Aorta (tissue), 5 donors: ENCODE data around the gene ADRB2. TPM values are rescaled to one million over a fixed set of nuclear protein-coding genes. Genes with fewer than 3 reads are reported as not detected.

Experiments used
- ATAC-seq: fragments of 200-7000 bp; cut with Tn5 transposase; one replicate; pipeline ENCODE4 v1.9.1; 2022; ENCODE audit warnings: moderate library complexity; ENCODE audit not compliant: low FRiP score
- DNase-seq, 2 donors: peaks; one replicate each; pipeline ENCODE4 v3.0.0-alpha.2; 2020
- H3K27ac ChIP-seq, 2 donors: one replicate each; pipeline ENCODE4 v1.5.1; 2013; ENCODE audit warnings: low read length in 2 of 2, mild to moderate bottlenecking in 2 of 2, moderate library complexity in 2 of 2, control low read depth in 1 of 2, inconsistent platforms in 1 of 2, low read depth in 1 of 2
- H3K27me3 ChIP-seq, 2 donors: one replicate each; pipeline ENCODE4 v1.6.1; 2013; ENCODE audit warnings: control low read depth in 1 of 2, low read length in 1 of 2, mild to moderate bottlenecking in 1 of 2, moderate library complexity in 1 of 2; ENCODE audit not compliant: insufficient read depth in 2 of 2, control insufficient read depth in 1 of 2
- H3K36me3 ChIP-seq, 2 donors: one replicate each; pipeline ENCODE4 v1.6.1; 2013; ENCODE audit warnings: control low read depth in 1 of 2, low read length in 1 of 2, mild to moderate bottlenecking in 1 of 2; ENCODE audit not compliant: insufficient read depth in 2 of 2, control insufficient read depth in 1 of 2
- H3K4me1 ChIP-seq, 2 donors: one replicate each; pipeline ENCODE4 v1.6.1; 2013; ENCODE audit warnings: low read length in 2 of 2, control low read depth in 1 of 2, mild to moderate bottlenecking in 1 of 2, moderate library complexity in 1 of 2; ENCODE audit not compliant: insufficient read depth in 2 of 2, control insufficient read depth in 1 of 2
- H3K4me3 ChIP-seq, 2 donors: one replicate each; pipeline ENCODE4 v1.5.1; 2013; ENCODE audit warnings: low read length in 2 of 2, control low read depth in 1 of 2, mild to moderate bottlenecking in 1 of 2
- H3K9me3 ChIP-seq: one replicate; pipeline ENCODE4 v1.6.1; 2013; ENCODE audit warnings: mild to moderate bottlenecking, low read length; ENCODE audit not compliant: control insufficient read depth
- WGBS, 2 donors: extraction: QIAGEN DNeasy Blood & Tissue Kit; methylation state at CpG; one replicate each; pipeline ENCODE4 v1.1.7; 2013; 5-methylcytosine and 5-hydroxymethylcytosine counted together
- intact Hi-C, 2 donors: fragments of 100-400 bp; cut with DNase I; formaldehyde crosslinking; loops; one replicate each; pipeline versions ENCODE4 v1.14.2 to v1.15.0; 2022
- long read RNA-seq, 2 donors: library from polyadenylated mRNA; unstranded; transcript quantifications; one replicate each; pipeline ENCODE4 v2.0.0, GENCODE V29; 2020 to 2021
- polyA plus RNA-seq, 2 donors: library from polyadenylated mRNA; stranded (reverse); fragments of 200-250 nt; gene quantifications; one replicate each; pipeline ENCODE4 v1.2.3, GENCODE V29; 2013
- total RNA-seq, 2 donors: library from RNA; stranded (reverse); fragmentation: NEBNext Ultra II Directional; extraction: Animal tissue kit (Norgen Biotek cat#: 25700); gene quantifications; one replicate each; pipeline ENCODE4 v1.2.1, GENCODE V29; 2021
- donor health status: healthy with polysubstance abuse.
- donor health status: Bipolar disorder and iron deficiency.
- donor health status: DM: no; HTN: no; CAD: no.
- donor health status: DM: no; HTN: no; CAD: no.
- donor health status: DM: yes; HTN: yes; CAD: no.

ADRB2 gene
- total RNA-seq (1 to 10 TPM; 2.2 to 4.5 TPM), polyA plus RNA-seq (under 1 TPM; 0.13 to 0.69 TPM)
- long read RNA-seq, donor 1, transcript ADRB2-201 (1 exons, 3,443 nt): major isoform, 10 of 10 reads
- long read RNA-seq, donor 1, partial matches to known transcripts: 0 of 10 reads
- long read RNA-seq, donor 1, other reads (novel, unspliced or antisense): 0 of 10 reads
- long read RNA-seq, donor 2, transcript ADRB2-201 (1 exons, 3,443 nt): major isoform, 5 of 5 reads
- long read RNA-seq, donor 2, partial matches to known transcripts: 0 of 5 reads
- long read RNA-seq, donor 2, other reads (novel, unspliced or antisense): 0 of 5 reads

DNA sequence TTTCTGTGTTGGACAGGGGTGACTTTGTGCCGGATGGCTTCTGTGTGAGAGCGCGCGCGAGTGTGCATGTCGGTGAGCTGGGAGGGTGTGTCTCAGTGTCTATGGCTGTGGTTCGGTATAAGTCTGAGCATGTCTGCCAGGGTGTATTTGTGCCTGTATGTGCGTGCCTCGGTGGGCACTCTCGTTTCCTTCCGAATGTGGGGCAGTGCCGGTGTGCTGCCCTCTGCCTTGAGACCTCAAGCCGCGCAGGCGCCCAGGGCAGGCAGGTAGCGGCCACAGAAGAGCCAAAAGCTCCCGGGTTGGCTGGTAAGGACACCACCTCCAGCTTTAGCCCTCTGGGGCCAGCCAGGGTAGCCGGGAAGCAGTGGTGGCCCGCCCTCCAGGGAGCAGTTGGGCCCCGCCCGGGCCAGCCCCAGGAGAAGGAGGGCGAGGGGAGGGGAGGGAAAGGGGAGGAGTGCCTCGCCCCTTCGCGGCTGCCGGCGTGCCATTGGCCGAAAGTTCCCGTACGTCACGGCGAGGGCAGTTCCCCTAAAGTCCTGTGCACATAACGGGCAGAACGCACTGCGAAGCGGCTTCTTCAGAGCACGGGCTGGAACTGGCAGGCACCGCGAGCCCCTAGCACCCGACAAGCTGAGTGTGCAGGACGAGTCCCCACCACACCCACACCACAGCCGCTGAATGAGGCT, at the start of gene ADRB2:
Gene ADRB2 (plus strand): TSS at position 559 of the 686 bp plus-strand sequence. CDS start 221 bp downstream, outside the sequence.
- Histone ChIP-seq H3K9me3 (no peaks in the 10 kb centered on the region), H3K36me3 (no peaks in the 10 kb centered on the region), H3K4me1 (peaks cover 0 to 3% of the 10 kb centered on the region in 2 donors), H3K27me3 (no peaks in the 10 kb centered on the region), H3K4me3 (peak within 1 kb of the TSS; percentile 47 to 51), H3K27ac (peak within 1 kb of the TSS in 1 of 2 donors; percentile 59)
- DNase-seq (peak; percentile 98), ATAC-seq (peak; percentile 98)
- WGBS, 2 donors: 0% methylated on average over 36 to 42 of the region's 42 CpGs
- intact Hi-C loops: loop anchor here (5.0 kb wide), 4 partner anchors 76 to 171 kb away; no protein-coding TSS in a partner anchor

- Histone ChIP-seq H3K36me3 (no peaks in the 10 kb centered on the region), H3K4me3 (no peak overlapping the region), H3K4me1 (no peaks in the 10 kb centered on the region), H3K27me3 (no peaks in the 10 kb centered on the region), H3K9me3 (no peaks in the 10 kb centered on the region), H3K27ac (no peak overlapping the region)
- 28 to 62% methylated on average over 1 of the region's 1 CpG for WGBS, 2 donors
- intact Hi-C loops: no loop called here
- peak in 1 of 2 donors; percentile 70 for DNase-seq
- peak; percentile 58 for ATAC-seq
Observed at GRCh38 chr5:148776780-148777179, 49.6 kb upstream of the ADRB2 start.

DNA sequence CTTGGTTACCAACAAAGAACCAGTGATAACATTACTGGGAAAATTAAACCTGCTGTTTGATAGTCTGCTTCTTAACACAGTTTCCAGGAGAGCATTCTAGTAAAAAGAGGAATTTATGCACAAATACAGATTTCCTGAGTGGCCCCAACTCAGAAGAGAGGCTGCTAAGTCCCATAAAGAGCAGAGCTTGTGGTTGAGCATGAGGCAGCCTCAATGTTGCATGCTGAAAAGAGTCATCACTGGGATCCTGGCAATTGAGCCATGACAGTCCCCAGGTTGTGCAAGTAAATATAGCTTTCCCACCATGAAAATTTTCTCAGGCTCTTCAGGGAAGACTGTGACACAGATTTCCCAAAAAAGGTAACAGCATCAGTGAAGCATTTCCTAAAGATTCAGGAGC, 47.5 kb upstream of the ADRB2 start:
- Histone ChIP-seq H3K27ac (no peak overlapping the region), H3K27me3 (no peaks in the 10 kb centered on the region), H3K4me3 (no peak overlapping the region), H3K9me3 (no peaks in the 10 kb centered on the region), H3K36me3 (no peaks in the 10 kb centered on the region), H3K4me1 (no peaks in the 10 kb centered on the region)
- ATAC-seq: no peak
- intact Hi-C loops: no loop called here
- no peak for DNase-seq

- Histone ChIP-seq H3K27me3 (no peaks in the 10 kb centered on the region), H3K4me1 (no peaks in the 10 kb centered on the region), H3K27ac (no peak overlapping the region), H3K4me3 (no peak overlapping the region), H3K36me3 (no peaks in the 10 kb centered on the region), H3K9me3 (no peaks in the 10 kb centered on the region)
- WGBS, 2 donors: 89 to 94% methylated on average over 5 of the region's 5 CpGs
- intact Hi-C loops: no loop called here
- ATAC-seq (no peak), DNase-seq (no peak)
Observed at GRCh38 chr5:148780711-148781110, 45.7 kb upstream of the ADRB2 start.

GRCh38 chr5:148781766-148782165, 44.6 kb upstream of the ADRB2 start:
- no peak overlapping the region for H3K4me3 ChIP-seq
- H3K27ac ChIP-seq: no peak overlapping the region
- 59 to 63% methylated on average over 2 of the region's 2 CpGs for WGBS, 2 donors
- intact Hi-C loops: no loop called here
- H3K4me1 ChIP-seq: no peaks in the 10 kb centered on the region
- ATAC-seq (no peak), DNase-seq (no peak)
- H3K9me3 ChIP-seq: no peaks in the 10 kb centered on the region
- no peaks in the 10 kb centered on the region for H3K27me3 ChIP-seq
- no peaks in the 10 kb centered on the region for H3K36me3 ChIP-seq

DNA sequence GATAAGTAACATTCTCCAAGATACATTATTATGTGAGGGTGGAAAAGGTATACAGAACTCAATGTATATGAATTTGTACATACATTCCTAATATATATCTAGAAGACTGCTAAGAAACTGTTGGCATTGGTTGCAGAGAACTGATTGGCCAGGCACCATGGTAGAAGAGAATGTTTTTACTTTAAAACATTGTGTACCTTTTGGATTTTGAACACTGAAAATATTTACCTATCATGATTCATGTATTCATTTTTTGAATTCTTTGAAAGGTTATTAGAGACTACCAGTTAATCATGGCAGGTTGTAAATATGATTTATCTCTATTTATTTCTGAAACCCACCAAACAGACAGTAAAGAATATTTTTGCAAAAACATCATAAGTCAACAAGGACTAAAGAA, 41.2 kb upstream of the ADRB2 start:
- H3K4me3 ChIP-seq: no peak overlapping the region
- no peaks in the 10 kb centered on the region for H3K4me1 ChIP-seq
- H3K36me3 ChIP-seq: no peaks in the 10 kb centered on the region
- H3K27me3 ChIP-seq: no peaks in the 10 kb centered on the region
- DNase-seq (no peak), ATAC-seq (no peak)
- intact Hi-C loops: no loop called here
- H3K9me3 ChIP-seq: no peaks in the 10 kb centered on the region
- no peak overlapping the region for H3K27ac ChIP-seq

DNA sequence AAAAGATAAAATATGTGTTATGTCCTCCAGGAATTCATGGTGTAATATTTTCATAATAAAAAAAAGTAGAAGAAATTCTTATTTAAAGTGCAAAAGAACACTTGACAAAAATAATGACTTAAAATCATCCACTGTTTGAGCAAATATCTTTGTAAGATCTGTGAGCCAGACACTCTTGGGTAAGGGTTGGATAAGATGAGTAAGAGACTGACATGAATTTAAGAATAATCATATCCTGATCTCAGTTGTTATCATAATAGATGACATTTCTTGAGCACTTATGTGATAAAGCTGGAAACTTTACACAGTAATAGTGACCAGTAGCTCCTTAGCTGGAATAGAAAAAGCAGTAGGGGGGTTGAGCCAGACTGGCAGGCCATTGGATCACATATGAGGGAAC, 40.0 kb upstream of the ADRB2 start:
- Histone ChIP-seq H3K36me3 (no peaks in the 10 kb centered on the region), H3K27me3 (no peaks in the 10 kb centered on the region), H3K4me3 (no peak overlapping the region), H3K4me1 (no peaks in the 10 kb centered on the region), H3K9me3 (no peaks in the 10 kb centered on the region), H3K27ac (no peak overlapping the region)
- intact Hi-C loops: no loop called here
- DNase-seq: no peak
- ATAC-seq: no peak

DNA sequence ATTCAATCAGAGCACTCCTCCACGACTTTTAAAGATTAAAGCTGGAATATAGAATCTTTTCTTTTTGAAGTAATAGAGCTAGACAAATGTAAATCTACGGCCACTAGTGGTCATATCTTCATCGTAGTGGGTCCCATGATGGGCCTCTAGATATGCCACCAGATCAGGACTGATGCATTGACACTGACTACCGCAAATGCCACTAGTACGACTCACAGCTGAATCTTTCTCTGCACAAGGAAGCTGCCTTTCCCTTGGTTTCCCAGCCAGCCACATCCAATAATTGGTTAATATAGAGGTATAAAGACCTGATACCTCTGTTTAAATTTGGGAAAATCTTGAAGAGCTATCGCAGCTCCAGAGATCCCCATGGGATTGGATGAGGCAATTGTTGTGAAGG, 37.8 kb upstream of the ADRB2 start:
- Histone ChIP-seq H3K4me3 (no peak overlapping the region), H3K4me1 (no peaks in the 10 kb centered on the region), H3K27ac (no peak overlapping the region), H3K9me3 (no peaks in the 10 kb centered on the region), H3K36me3 (no peaks in the 10 kb centered on the region), H3K27me3 (no peaks in the 10 kb centered on the region)
- WGBS, 2 donors: 85 to 89% methylated on average over 6 of the region's 6 CpGs
- intact Hi-C loops: no loop called here
- ATAC-seq (no peak), DNase-seq (no peak)
